DOHH2 (cell line): ENCODE results near the gene RASAL1.

Experiments used
- EZH2phosphoT487 ChIP-seq: fragments of 200-600 bp; sonication (generic); IDR thresholded peaks from 2 replicates; pipeline ENCODE4 v1.6.1; 2017; ENCODE audit warnings: borderline replicate concordance, mild to moderate bottlenecking, antibody characterized with exemption, low read length, moderate library complexity, mixed read lengths
- TF ChIP-seq, protein P1 (sequence below): fragments of 200-600 bp; sonication (generic); IDR thresholded peaks from one replicate; pipeline ENCODE4 v1.5.1; 2014; ENCODE audit warnings: antibody characterized with exemption, mild to moderate bottlenecking, low read depth, low read length; ENCODE audit not compliant: poor library complexity, severe bottlenecking

DNA sequence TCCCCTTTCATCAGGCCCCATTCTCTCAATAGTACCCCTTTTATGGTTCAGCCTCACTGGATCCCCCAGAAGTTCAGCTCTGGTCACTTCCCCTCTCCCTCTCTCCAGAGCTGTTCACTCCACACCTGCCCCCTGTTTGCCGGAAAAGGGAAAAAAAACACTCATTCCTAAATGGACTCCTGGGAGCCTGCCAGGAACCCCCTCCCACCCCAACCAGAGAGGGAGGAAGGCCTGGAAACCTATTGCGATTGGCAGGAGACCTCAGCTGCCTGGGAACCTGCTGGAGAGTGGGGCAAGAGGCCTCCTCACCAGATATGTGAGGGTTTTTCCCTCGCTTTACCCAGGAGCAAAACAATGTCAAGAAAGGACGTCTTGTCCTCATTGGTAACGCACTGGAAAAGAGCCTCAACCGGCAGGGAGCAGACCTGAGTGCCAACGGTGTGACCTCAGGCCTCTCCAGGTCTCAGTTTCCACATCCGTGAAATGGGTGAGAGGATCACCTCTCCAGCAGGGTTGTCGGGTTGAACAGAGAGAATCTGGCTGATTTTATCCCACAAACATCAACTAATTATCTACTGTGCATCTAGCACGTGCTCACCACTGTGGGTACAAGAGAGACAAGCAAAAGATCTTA lies 74.4 kb downstream of the RASAL1 start:
- TF ChIP-seq, protein P1, sequence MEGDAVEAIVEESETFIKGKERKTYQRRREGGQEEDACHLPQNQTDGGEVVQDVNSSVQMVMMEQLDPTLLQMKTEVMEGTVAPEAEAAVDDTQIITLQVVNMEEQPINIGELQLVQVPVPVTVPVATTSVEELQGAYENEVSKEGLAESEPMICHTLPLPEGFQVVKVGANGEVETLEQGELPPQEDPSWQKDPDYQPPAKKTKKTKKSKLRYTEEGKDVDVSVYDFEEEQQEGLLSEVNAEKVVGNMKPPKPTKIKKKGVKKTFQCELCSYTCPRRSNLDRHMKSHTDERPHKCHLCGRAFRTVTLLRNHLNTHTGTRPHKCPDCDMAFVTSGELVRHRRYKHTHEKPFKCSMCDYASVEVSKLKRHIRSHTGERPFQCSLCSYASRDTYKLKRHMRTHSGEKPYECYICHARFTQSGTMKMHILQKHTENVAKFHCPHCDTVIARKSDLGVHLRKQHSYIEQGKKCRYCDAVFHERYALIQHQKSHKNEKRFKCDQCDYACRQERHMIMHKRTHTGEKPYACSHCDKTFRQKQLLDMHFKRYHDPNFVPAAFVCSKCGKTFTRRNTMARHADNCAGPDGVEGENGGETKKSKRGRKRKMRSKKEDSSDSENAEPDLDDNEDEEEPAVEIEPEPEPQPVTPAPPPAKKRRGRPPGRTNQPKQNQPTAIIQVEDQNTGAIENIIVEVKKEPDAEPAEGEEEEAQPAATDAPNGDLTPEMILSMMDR, result no peak
- TF ChIP-seq EZH2phosphoT487, result no peak
